Measurements from ENCODE around the gene SLC38A4. TPM values are rescaled to one million over a fixed set of nuclear protein-coding genes. Genes with fewer than 3 reads are reported as not detected.

Gene SLC38A4
- total and polyA plus RNA-seq, 11 donors, result 0.04 to 0.59 (median 0.27) TPM; not detected in 2

DNA sequence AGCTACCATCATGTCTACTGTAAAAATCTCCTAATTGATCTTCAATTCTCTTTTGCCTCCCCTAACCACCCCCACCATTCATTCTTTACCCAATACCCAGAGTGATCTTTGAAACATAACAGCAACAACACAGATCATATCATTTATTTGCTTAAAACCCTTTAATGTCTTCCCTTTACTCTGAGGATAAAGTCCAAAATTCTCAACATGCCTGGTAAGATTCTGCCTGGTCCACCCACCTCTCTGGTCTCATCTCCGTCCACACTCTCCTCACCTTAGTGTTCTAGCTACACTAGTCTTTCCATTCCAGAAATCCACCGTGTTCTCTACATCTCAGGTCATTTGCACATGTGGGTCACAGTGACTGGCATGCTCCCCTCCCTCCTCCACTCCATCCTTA lies 27.7 kb downstream of the SLC38A4 start:
- intact Hi-C loops (cut with DNase I), result no loop called here
- H3K4me1 ChIP-seq, result no peaks in the 10 kb centered on the region
- no peaks in the 10 kb centered on the region for H3K36me3 ChIP-seq
- 80 to 89% (median 85%) methylated on average over 2 of the region's 2 CpGs for WGBS, 4 donors
- ATAC-seq, result no peak
- no peak for TF ChIP-seq POLR2A (IDR thresholded peaks at IDR 0.05)
- TF ChIP-seq, protein P1, sequence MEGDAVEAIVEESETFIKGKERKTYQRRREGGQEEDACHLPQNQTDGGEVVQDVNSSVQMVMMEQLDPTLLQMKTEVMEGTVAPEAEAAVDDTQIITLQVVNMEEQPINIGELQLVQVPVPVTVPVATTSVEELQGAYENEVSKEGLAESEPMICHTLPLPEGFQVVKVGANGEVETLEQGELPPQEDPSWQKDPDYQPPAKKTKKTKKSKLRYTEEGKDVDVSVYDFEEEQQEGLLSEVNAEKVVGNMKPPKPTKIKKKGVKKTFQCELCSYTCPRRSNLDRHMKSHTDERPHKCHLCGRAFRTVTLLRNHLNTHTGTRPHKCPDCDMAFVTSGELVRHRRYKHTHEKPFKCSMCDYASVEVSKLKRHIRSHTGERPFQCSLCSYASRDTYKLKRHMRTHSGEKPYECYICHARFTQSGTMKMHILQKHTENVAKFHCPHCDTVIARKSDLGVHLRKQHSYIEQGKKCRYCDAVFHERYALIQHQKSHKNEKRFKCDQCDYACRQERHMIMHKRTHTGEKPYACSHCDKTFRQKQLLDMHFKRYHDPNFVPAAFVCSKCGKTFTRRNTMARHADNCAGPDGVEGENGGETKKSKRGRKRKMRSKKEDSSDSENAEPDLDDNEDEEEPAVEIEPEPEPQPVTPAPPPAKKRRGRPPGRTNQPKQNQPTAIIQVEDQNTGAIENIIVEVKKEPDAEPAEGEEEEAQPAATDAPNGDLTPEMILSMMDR (IDR thresholded peaks at IDR 0.05), result no peak
- H3K4me3 ChIP-seq, result no peak overlapping the region
- peaks cover 0 to 11% (median 0%) of the 10 kb centered on the region in 12 donors for H3K9me3 ChIP-seq
- H3K27ac ChIP-seq, result no peak overlapping the region
- no peak for DNase-seq
- H3K27me3 ChIP-seq, result no peaks in the 10 kb centered on the region

DNA sequence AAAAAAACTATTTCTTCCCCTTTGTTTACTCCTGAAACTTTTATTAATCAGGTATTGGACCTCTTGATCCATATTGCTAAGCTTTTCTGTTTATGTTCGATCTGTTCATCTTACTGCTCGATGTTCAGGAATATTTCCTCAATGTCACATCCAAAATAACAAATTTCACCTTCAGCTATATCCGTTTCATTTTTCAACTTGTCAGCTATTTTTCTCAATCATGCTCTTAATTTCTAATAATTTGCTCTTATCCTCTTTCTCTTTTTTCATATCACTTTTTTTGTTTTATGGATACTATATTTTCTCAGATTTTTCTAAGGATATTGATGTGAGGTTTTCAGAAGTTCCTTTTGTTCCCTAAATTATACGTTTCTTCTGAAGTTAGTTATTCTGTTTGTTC lies 29.8 kb downstream of the SLC38A4 start:
- Histone ChIP-seq H3K4me3 (no peak overlapping the region), H3K27ac (no peak overlapping the region), H3K27me3 (no peaks in the 10 kb centered on the region), H3K36me3 (no peaks in the 10 kb centered on the region), H3K9me3 (peaks cover 0 to 11% (median 0%) of the 10 kb centered on the region in 12 donors), H3K4me1 (no peaks in the 10 kb centered on the region)
- WGBS, 4 donors, result 92 to 95% (median 94%) methylated on average over 4 of the region's 4 CpGs
- intact Hi-C loops (cut with DNase I), result no loop called here
- ATAC-seq (no peak), DNase-seq (no peak)
- no peak for TF ChIP-seq POLR2A (IDR thresholded peaks at IDR 0.05)
- TF ChIP-seq, protein P1 (IDR thresholded peaks at IDR 0.05), result no peak

DNA sequence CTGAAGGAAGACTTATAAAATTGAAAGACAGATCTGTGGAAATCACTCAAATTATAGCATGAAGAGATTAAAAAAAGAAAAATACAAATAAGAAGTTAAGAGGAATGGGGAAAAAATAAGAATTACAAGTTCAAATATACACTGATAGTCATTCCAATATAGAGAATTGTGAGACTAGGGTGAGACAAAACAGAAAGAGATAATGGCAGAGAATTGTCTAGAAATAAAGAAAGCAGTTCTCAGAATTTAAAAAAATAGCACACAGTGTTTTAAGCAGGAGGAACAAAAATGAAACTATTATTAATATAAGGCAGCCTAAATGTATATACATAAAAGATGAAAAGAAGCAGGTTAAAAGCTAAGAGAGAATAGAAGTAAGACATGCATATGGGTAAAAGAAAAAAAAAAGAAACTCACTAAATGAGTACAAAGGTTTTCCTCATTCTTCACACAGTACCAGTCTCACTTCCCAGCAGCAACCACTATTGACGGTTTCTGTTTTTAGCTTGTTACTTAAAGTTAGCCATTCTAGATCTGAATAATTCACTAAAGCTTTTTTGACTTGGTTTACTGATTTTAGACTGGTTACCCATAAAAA lies 31.1 kb downstream of the SLC38A4 start:
- TF ChIP-seq, protein P1 (IDR thresholded peaks at IDR 0.05), result no peak
- no peak for TF ChIP-seq POLR2A (IDR thresholded peaks at IDR 0.05)
- WGBS, 4 donors, result 89 to 93% (median 91%) methylated on average over 1 of the region's 1 CpG

DNA sequence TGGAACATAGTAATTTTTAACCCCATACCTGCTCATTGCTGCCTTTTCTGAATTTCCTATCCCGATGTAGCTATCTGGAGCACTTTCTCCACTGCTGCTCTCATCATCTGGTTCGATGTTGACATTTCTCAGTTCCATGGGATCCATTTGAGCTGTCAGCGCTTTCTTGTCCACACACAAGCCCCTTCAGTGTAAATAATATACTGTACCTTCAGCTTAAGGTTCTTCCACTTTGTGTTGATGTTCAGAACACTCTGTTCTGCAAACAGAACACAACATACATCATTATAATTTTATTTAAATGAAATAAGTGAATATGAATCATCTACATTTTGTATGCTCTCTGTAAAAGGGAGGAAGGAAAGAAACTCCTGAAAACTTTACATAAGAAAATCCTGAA lies 32.9 kb downstream of the SLC38A4 start:
- H3K4me1 ChIP-seq, result no peaks in the 10 kb centered on the region
- H3K9me3 ChIP-seq, result peaks cover 0 to 11% (median 0%) of the 10 kb centered on the region in 12 donors
- ATAC-seq, result no peak
- no peak overlapping the region for H3K27ac ChIP-seq
- no peak for DNase-seq
- intact Hi-C loops (cut with DNase I), result no loop called here
- H3K36me3 ChIP-seq, result no peaks in the 10 kb centered on the region
- no peaks in the 10 kb centered on the region for H3K27me3 ChIP-seq
- H3K4me3 ChIP-seq, result no peak overlapping the region
- TF ChIP-seq POLR2A (IDR thresholded peaks at IDR 0.05), result no peak
- TF ChIP-seq, protein P1 (IDR thresholded peaks at IDR 0.05), result no peak
- WGBS, 4 donors, result 50 to 75% (median 71%) methylated on average over 3 of the region's 3 CpGs

More for the DNA sequence above, 31.1 kb downstream of the SLC38A4 start:
- intact Hi-C loops (cut with DNase I), result no loop called here
- Histone ChIP-seq H3K4me1 (no peaks in the 10 kb centered on the region), H3K27ac (no peak overlapping the region), H3K4me3 (no peak overlapping the region), H3K27me3 (no peaks in the 10 kb centered on the region), H3K9me3 (peaks cover 0 to 11% (median 0%) of the 10 kb centered on the region in 12 donors), H3K36me3 (no peaks in the 10 kb centered on the region)
- ATAC-seq, result no peak
- no peak for DNase-seq
